Right atrium auricular region (tissue), 2 donors: ENCODE data around the gene ANKRD6. TPM values are rescaled to one million over a fixed set of nuclear protein-coding genes. Genes with fewer than 3 reads are reported as not detected.

ENCODE experiments used
- DNase-seq: peaks from one replicate; pipeline ENCODE4 v3.0.0-alpha.2; 2019; ENCODE audit warnings: low spot score
- H3K27ac ChIP-seq, 2 donors: fragments of 200-600 bp; sonication (generic); 1 replicate in 1 of 2; 2 replicates in 1 of 2; pipeline ENCODE4 v1.5.1; 2016 to 2019
- H3K27me3 ChIP-seq, 2 donors: fragments of 200-600 bp; sonication (generic); one replicate each; pipeline versions ENCODE4 v1.5.1 to v1.6.0; 2017 to 2019
- H3K36me3 ChIP-seq: fragments of 200-600 bp; sonication (generic); one replicate; pipeline ENCODE4 v1.5.1; 2016
- H3K4me1 ChIP-seq, 2 donors: fragments of 200-600 bp; sonication (generic); one replicate each; pipeline versions ENCODE4 v1.5.1 to v1.6.0; 2017 to 2019
- H3K4me3 ChIP-seq, 2 donors: fragments of 200-600 bp; sonication (generic); 1 replicate in 1 of 2; 2 replicates in 1 of 2; pipeline ENCODE4 v1.5.1; 2017 to 2019; ENCODE audit warnings: mild to moderate bottlenecking in 1 of 2, moderate library complexity in 1 of 2
- H3K9me3 ChIP-seq, 2 donors: fragments of 200-600 bp; sonication (generic); one replicate each; pipeline ENCODE4 v1.5.1; 2019
- total RNA-seq, 2 donors: library from RNA; depleted of rRNA; stranded (reverse); fragments of >200 nt; gene quantifications; one replicate each; pipeline ENCODE4 v1.1.0, GENCODE V29; 2016
- TF ChIP-seq, protein P1 (sequence below), 2 donors: fragments of 200-600 bp; sonication (generic); IDR thresholded peaks; one replicate each; pipeline ENCODE4 v1.5.1; 2019; ENCODE audit warnings: antibody characterized with exemption in 2 of 2

Gene ANKRD6
- total RNA-seq, 2 donors from 2014 or later = 9.2 to 12.3 TPM

DNA sequence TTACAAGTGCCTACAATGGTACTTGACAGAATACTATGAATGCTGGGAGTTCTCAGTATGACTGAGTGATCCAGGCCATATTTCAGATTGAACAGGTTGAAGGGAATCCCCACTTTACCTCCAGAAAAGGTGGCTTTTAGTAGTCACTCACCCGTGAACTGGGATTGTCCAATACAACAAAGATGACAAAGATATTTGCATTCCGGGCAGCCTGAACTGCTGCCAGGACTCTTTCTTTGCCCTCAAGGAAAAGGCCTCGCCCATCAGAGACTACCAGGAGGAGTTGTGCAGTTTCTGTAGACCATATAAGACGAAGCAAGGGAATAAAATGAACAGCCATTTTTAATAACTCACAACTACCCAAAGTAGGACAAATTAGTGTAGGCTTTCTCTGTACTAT lies 211.9 kb downstream of the ANKRD6 start:
- H3K27ac ChIP-seq = no peak overlapping the region
- H3K4me1 ChIP-seq = no peaks in the 10 kb centered on the region
- no peak for DNase-seq
- no peaks in the 10 kb centered on the region for H3K27me3 ChIP-seq
- H3K9me3 ChIP-seq = no peaks in the 10 kb centered on the region
- H3K36me3 ChIP-seq = peaks cover 54% of the 10 kb centered on the region
- TF ChIP-seq, protein P1, sequence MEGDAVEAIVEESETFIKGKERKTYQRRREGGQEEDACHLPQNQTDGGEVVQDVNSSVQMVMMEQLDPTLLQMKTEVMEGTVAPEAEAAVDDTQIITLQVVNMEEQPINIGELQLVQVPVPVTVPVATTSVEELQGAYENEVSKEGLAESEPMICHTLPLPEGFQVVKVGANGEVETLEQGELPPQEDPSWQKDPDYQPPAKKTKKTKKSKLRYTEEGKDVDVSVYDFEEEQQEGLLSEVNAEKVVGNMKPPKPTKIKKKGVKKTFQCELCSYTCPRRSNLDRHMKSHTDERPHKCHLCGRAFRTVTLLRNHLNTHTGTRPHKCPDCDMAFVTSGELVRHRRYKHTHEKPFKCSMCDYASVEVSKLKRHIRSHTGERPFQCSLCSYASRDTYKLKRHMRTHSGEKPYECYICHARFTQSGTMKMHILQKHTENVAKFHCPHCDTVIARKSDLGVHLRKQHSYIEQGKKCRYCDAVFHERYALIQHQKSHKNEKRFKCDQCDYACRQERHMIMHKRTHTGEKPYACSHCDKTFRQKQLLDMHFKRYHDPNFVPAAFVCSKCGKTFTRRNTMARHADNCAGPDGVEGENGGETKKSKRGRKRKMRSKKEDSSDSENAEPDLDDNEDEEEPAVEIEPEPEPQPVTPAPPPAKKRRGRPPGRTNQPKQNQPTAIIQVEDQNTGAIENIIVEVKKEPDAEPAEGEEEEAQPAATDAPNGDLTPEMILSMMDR (IDR thresholded peaks at IDR 0.05) = no peak
- H3K4me3 ChIP-seq = no peak overlapping the region

DNA sequence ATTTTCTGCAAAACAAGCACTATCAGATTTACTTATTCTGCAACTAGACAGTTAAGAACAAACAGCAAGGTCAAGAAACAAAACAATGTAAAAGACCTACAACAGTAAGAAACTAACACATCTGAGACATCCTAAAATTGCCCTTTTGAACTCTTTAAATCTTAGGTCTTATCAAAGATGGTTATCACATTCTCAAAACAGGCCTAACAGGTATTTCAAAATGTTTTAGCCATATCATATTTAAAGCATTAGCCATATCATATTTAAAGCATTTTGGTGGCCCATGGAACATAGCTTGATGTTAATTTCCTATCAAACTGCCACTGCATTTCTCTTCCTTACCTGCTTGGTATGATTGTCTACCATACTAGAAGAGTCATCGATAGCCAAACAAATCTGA lies 216.7 kb downstream of the ANKRD6 start:
- Histone ChIP-seq H3K4me3 (no peak overlapping the region), H3K36me3 (peaks cover 80% of the 10 kb centered on the region), H3K9me3 (no peaks in the 10 kb centered on the region), H3K27me3 (no peaks in the 10 kb centered on the region), H3K27ac (no peak overlapping the region), H3K4me1 (no peaks in the 10 kb centered on the region)
- TF ChIP-seq, protein P1 (IDR thresholded peaks at IDR 0.05) = no peak
- DNase-seq = no peak

DNA sequence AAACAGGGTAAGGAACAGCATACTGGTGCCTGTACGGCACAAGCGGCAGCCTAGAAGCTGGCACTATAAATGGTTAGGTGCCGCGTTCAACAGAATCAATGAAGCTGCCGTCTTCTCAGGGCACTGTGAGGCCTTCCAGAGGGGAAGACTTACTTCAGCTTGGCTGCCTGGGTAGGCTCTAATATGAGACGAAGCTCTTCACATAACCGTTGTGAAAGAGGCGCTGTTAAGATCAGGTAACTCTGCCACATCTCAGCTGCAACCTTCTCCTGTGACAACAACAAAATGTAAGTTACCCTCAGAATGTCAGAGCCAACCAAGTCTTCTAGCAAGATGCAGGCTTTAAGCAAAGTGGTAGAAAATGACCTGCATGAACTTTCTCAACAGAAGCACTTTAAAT lies 217.6 kb downstream of the ANKRD6 start:
- TF ChIP-seq, protein P1 (IDR thresholded peaks at IDR 0.05) = no peak
- Histone ChIP-seq H3K36me3 (peaks cover 85% of the 10 kb centered on the region), H3K27me3 (no peaks in the 10 kb centered on the region), H3K27ac (no peak overlapping the region), H3K4me3 (no peak overlapping the region), H3K9me3 (no peaks in the 10 kb centered on the region), H3K4me1 (no peaks in the 10 kb centered on the region)
- no peak for DNase-seq

DNA sequence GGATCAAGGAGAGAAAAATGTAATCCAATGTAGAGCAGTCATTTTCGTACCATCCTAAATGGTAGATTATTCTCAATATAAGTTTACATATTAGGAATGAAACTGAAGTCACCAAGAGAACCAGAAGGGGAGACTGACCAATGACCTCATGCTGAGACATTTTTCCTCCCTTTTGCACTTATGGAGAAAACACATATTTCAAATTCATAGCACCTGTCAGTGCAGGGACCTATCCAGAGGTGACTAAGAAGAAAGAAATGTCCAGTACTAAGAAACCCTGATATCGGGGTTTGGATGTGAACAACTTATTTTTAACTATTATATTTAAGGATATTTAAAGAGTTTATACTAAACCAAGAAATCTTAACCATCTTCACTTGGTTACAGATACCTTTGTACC lies 222.2 kb downstream of the ANKRD6 start:
- Histone ChIP-seq H3K9me3 (no peaks in the 10 kb centered on the region), H3K4me3 (no peak overlapping the region), H3K36me3 (peaks cover 86% of the 10 kb centered on the region), H3K27me3 (no peaks in the 10 kb centered on the region), H3K4me1 (no peaks in the 10 kb centered on the region), H3K27ac (no peak overlapping the region)
- no peak for DNase-seq
- TF ChIP-seq, protein P1 (IDR thresholded peaks at IDR 0.05) = no peak

DNA sequence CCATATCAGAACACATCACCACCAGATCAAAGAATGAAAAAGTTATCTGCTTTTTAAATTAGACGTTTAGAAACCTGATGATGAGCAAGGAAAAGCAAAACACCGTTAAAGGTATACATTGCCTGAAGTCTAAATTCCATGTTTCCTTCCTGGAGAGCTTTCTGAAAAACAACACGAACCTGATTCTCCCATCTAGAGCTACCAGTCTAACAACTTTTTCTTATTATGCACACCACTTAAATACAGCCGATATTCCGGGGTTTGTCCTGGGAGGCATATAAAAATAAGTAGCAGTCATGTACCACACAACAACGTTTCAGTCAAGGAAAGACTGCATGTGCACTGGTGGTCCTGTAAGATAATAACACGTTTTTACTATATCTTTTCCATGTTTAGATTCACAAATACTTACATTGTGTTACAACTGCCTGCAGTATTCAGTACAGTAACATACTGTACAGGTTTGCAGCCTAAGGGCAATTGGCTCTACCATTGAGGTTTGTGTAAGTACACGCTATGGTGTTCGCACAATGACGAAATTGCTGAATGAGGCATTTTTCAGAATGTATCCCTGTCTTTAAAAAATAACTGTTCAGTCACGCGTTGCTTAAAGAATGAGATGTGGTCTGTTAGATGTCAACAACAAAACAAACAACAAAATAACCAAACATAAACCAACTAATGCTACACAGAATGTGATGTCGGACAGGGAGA lies 224.7 kb downstream of the ANKRD6 start:
- H3K27me3 ChIP-seq = no peaks in the 10 kb centered on the region
- no peak overlapping the region for H3K27ac ChIP-seq
- H3K4me3 ChIP-seq = no peak overlapping the region
- H3K9me3 ChIP-seq = no peaks in the 10 kb centered on the region
- TF ChIP-seq, protein P1 (IDR thresholded peaks at IDR 0.05) = no peak
- no peaks in the 10 kb centered on the region for H3K4me1 ChIP-seq
- DNase-seq = no peak
- peaks cover 86% of the 10 kb centered on the region for H3K36me3 ChIP-seq

DNA sequence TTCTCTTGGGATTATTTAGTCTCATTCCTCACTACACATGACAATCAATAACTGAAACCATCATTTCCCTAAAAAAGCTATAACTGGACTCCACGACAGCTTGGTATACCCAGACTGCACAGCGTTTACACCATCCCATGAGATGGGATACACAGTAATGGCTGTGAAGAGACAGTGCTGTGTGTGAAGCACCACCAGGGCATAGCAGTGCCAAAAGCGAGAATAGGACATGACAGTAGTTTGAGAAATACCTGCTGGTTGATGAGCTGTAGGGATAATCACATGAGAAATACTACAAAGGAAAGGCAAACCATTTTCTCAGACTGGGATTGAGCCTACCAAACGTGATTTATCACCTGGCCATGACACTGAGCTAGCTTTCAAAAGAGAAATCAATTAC lies 228.0 kb downstream of the ANKRD6 start:
- no peaks in the 10 kb centered on the region for H3K9me3 ChIP-seq
- no peaks in the 10 kb centered on the region for H3K4me1 ChIP-seq
- TF ChIP-seq, protein P1 (IDR thresholded peaks at IDR 0.05) = no peak
- no peak overlapping the region for H3K4me3 ChIP-seq
- DNase-seq = no peak
- no peak overlapping the region for H3K27ac ChIP-seq
- peaks cover 64% of the 10 kb centered on the region for H3K36me3 ChIP-seq
- no peaks in the 10 kb centered on the region for H3K27me3 ChIP-seq
